Stimulated activated CD8-positive, alpha-beta memory T cell treated with anti-CD3 and anti-CD28 coated beads, Interleukin-7, amount 100 ng/mL, for 24 hours (primary cell): ENCODE data around the gene C3orf22.

Experiments used
- DNase-seq: peaks from one replicate; pipeline ENCODE4 v3.0.0-alpha.2; 2020; ENCODE audit warnings: low read depth

The C3orf22 gene

DNA sequence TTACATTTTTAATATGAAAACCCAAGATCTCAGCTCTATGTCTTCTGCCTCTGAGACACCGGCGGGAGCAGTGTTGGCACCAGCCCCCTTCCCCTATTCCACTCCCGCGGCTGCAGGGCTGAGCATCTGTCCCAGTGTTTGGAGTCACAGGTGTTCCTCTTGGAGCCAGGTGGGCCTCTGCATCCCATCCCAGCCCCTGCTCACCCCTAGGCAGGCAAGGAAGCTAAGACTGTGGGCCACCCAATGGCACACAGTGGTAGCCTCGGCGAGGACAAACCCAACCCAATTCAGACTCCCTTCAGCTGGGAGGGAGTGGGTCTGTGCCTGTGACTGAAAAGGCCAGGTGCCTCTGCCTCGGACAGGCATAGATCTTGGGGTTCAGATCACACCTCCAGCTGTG, 31.7 kb downstream of the C3orf22 start:
- no peak for DNase-seq

DNA sequence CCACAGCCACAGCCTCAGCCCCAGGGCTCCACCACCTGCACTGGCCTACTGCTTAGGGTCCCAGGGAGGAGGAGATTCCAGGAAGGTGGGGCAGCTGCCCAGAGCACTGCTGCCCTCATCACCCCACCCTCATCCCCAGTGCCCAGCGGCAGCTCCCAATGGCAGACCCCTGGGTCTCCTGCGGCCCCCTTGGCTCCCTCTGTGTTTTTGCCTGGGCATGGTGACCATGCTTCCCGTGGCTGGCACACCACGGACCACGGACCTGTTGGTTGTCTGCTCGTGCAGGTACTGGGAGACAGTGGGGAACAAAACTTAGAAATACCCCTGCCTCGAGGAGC, 32.1 kb downstream of the C3orf22 start:
- DNase-seq = no peak

DNA sequence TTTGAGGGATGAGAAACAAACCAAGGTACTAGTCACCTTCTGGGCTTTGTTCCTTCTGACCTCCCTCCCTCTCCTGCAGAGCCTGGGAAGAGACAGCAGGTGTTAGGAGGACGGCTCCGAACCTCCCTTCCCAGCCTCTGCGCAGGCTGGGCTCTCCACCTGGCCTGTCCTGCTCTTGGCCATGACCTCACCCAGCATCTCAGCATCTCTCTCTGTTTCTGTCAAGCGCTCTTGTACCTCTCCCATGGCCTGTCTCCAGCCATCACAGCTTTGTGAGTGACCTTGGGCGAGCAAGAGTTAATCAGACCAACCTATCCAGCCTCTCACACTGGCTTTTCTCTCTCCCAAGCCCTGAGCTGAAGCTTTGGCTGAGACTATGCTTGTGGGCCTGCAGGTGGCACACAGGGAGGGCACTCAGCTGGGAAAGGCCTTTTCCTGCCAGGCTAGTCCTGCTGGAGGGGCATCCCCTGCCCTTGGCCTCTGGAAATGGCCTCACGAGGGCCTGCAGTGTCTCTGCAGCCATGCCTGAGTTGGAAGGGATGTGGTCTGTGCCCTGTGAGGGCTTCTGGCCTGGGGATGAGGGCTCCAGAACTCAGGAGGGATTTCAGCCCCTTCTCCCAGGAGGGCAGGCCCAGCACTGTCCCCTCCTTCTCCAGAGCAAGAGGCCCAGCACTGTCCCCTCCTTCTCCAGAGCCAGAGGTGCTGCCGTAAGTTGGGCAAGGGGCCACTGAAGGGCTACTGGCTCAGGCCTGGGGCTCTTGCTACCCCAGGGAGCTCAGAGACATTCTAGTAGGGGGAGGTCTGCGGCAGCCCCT, 32.7 kb downstream of the C3orf22 start:
- no peak for DNase-seq

DNA sequence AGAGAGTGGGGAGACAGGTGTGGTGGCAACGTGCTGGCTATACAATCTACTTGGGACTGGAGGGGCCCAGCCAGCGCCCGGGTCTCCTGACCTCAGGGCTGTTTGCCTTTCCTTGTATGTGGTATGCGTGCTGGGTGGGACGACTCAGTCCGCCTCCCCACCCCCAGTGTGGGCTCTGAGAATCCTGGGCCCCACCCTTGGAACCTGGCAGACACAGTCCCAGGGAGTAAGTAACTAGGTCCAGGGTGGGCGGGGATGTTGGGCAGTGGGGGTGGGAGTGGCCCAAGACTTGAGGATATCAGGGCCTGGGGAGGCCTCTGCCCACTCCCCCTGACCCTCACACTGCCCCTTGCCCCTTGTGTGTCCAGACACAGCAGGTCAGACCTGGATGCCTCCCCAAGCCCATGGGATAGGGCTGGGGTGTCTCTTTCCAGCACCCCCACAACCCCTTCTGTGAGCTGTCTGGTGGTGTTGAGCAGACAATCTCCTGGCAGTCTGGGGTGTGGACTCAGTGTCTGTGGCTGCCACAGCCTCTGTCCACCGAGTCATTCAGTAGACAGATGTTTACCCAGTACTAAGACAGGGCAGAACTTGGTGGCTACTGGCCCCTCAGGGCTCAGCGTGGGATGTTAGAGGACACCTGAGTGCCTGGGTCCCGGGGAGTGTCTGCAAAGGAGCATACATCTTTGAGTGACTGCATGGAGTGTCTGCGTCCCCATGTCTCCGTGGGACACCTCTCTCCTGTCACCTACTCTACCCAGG, 33.5 kb downstream of the C3orf22 start:
- DNase-seq = no peak

DNA sequence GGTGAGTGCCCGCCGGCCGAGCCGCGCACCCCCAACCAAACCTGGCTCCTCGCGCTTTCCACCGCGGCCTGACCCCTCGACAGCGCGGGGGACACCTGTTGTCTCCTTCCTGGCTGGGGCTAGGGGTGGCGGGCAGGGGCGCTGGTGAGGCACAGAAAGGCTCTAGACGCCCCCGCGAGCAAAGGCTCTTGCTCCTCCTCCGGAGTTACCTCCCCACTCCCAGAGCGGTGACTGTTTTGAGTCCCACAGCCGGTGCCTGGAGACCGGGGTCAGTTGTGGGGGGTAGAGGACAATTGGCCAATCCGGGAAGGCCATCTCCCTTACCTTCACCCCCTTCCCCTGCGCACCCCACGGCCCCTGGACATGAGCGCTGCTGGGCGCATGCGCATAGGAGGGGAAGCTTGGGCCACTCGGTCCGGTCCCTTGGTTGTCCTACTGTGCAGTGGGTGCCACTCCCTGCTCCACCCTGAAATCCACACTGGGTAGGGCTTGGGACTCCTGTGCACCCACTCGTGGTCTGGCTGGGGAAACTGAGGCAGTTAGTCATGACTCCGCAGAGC, 34.2 kb downstream of the C3orf22 start:
- DNase-seq = no peak

DNA sequence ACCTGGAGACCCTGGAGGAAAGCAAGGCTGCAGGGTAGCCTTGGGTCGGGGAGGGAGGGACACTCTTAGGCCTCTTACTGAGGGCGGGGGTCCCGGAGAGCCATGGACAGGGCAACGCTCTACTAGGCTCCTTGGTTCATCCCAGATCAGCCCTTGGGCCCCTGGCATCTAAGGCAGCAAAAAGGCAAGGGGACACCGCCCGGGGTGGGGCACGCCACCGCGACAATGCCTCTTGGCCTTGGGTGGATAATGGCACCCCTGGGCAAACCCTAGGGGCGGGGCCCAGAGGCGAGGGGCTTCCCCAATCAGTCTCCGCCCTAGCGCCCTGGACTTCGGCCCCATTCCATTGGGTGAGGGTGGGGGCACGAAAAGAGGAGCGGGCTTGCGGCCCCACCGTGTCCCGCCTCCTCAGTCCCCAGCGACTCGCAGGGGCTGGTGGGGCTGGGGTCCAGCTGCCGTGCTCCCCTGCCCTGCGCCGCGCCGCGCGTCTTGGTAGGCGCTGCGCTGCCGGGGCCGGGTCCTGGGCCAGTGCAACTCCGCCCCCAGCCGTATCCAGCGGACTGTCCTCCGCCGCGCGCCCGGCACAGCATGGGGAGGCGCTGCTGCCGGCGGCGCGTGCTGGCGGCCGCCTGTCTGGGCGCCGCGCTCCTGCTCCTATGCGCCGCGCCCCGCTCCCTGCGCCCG, 34.8 kb downstream of the C3orf22 start, which contains the start of gene CHST13:
Gene CHST13, plus strand, starts transcription at position 411 of the 684 bp plus-strand sequence. Its CDS starts 178 bp downstream, at position 589.
- DNase-seq = no peak

DNA sequence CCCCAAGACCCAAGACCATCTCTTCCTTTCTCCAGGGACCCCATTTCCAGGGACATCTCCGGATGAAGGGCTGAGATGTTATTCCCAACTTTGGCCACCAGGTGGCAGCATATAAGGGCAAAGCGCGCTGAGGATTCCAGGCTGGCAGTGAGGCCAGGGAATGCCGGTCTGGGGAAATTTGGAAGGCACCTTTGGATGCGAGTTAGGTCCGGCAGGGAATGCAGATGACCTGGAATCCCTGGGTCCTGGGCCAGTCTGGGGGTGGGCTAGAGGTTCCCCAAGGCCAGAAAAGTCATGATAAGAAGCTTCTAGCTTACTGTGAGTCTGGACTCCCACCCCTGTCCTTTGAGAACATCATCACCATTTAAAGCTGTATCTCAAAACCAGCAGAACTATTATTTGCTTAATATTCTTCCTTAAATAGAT, 36.4 kb downstream of the C3orf22 start:
- DNase-seq = peak; percentile 17

DNA sequence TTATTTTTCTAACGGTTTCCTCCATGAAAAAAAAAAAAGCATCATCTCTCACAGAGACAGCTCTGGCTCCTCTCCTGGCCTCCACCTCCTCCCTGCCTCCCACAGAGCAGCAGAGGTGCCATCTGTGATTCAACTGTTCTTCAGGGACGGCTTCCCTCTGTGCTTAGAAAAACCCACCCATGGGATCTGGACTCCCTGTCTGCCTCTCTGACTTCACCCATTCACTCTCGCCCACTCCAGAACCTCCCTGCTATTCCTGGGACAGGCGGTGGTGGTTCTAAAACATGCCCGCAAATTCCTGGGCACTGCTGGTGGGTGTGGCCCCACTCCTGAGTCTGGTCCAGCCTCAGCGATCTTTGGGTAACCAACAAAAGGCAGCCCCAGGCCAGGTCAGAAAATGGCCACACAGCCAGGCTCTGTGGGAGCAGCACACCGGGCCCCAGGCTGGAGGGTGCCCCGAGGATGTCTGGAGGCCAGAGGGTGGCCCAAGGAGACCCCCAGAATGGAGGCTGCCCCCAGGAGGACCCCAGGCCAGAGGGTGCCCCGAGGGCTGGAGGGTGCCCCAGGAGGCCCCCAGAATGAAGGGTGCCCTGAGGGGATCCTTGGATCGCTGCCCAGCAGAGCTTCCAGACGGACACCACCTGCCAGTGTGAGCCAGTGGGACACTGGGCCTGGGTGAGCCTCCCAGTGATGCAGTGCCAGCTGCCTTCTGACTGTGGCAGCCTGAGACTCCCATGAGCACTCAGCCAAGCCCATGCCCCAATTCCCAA, 37.4 kb downstream of the C3orf22 start:
- DNase-seq = no peak

DNA sequence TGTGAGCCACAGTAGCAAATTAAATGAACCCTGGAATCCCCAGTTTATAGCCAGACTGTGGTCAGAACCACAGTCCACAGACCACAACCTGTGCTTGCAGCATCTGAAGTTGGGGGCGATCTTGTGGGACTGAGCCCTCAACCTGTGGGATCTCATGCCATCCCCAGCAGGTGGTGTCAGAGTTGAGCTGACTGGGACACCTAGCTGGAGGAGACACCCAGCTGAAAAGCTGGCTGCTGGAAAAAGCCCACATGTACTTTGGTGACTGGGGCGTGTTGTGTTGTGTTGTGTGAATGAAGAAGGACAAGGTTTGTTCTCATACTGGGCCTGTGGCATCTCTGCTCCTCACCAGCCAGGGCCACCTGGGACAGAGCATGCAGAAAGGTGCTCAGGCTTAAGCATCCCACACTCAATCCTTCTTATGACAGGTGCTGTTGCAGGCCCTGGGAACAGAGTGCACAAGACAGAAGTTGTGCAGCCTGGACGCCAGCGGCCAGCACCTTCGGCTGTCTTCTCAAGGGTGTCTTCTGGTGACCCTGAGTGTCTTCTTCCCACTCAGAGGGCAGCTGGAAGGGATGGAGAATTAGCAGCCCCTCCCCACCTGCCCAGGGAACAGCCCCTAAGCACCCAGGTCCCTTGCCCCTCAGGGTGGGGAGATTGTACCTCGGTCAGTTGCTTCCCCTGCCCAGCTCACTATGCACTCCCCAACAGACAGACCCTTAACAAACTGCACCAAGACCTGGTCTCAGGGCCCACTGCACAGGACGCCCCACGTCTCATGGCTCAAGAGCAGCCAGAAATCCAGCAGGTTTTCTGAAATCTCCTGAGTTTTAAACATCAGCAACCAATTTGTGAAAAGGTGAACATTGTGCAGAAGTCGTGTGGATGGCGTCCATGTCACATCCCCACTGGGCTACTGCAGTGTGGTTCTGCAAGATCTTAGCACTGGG, 39.0 kb downstream of the C3orf22 start:
- DNase-seq = no peak

DNA sequence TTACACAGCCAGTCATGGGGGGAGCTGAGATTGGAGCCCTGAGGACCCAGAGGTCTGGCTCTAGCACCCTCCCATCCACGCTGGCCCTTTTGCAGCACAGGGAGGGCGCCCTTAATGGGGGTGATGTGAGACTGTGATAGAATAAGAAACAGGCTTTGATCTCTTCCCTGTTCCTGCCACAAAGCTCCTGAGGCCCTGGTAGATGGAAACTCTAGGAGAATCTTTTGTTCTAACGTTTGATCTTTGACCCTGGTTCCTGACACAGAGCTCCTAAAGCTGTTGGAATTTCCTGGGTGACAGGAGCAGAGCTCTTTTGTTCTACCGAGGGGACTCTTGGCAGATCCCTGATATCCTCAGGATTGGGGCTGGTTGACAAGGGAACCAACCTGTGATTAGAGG, 40.0 kb downstream of the C3orf22 start:
- DNase-seq = no peak

DNA sequence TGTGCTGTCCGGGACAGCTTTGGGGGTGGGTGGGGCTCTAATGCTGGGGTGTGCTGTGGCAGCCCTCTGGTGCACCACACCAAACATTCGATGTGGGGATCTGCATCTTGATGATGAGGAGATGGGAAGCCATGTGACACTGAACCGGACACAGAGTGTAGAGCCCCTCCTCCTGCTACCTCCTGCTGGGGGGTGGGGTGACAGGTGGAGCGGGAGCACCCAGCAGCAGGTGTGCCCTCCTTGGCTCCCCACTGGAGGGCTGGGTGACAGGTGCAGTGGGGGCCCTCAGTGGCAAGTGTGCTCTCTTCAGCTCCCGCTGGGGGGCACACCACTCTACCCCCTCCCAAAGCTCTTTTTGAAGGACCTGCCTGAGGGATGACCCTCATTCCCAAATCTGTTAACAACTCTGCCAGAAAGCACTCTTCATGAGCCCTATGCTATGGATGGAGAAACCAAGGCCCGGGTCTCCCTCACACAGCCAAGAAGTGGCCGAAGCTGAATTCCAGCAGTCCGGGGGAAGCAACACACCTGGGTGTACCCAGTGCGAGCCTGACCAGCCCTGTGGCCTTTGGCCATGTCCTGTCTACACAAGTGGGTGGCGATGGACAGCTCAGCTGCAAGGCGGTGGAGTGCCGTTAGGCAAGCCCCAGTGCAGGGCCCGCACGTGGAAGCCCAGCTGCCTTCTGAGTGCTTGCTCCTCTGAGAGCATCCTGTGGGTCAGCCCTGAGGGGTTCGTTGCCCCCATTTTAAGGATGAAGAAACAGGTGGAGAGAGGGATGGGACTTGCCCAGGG, 40.5 kb downstream of the C3orf22 start:
- no peak for DNase-seq

DNA sequence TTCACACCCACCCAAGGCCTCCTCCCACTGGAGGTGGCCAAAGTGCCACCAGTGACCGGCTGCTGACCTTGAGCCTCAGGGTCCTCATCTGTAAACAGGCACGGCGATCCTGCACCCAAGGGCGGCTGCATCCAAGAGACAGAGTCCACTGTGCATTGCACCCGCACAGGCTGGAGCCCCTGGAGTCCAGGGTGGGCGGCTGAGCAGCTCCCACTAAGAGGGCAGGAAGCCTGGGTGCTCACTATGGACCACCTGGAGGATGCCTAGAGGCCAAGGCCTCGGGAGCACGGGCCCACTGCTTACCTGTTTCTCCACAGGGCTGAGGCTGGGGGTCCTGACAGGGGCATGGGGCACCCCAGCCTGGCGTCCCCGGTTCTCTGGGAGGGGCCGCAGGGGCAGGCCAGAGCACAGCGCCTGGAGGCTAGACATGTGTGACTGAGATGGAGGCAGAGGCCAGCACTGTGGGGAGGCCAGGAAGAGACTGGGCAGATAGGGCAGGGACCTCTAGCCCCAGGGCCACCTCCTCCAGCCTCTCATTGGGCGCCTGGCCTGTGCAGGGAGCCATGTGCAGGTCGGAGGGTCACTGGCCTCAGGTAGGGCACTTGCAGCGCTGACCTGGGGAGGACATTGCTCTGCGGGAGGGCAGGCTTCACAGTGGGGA, 41.3 kb downstream of the C3orf22 start, which contains the start of gene UROC1:
Gene UROC1, minus strand, starts transcription at position 483 of the 661 bp plus-strand sequence. Its CDS starts 54 bp downstream, at position 429.
- no peak for DNase-seq

DNA sequence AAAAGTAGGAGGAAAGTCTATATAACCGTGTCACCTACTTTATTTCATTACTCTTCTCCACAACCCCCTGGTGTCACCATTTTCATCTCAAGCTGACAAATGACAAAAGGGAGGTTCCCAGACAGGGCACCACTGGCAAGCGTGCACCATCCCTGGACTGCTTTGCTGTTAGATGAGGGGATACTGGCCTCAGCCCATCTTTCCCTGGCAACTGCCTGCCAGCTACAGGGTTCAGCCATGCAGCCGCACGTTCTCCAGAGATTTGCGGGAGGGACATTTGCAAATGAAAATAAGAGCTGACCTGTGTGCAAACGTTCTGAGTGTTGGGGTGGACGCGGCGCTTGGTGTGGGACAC, 41.8 kb downstream of the C3orf22 start:
- no peak for DNase-seq

DNA sequence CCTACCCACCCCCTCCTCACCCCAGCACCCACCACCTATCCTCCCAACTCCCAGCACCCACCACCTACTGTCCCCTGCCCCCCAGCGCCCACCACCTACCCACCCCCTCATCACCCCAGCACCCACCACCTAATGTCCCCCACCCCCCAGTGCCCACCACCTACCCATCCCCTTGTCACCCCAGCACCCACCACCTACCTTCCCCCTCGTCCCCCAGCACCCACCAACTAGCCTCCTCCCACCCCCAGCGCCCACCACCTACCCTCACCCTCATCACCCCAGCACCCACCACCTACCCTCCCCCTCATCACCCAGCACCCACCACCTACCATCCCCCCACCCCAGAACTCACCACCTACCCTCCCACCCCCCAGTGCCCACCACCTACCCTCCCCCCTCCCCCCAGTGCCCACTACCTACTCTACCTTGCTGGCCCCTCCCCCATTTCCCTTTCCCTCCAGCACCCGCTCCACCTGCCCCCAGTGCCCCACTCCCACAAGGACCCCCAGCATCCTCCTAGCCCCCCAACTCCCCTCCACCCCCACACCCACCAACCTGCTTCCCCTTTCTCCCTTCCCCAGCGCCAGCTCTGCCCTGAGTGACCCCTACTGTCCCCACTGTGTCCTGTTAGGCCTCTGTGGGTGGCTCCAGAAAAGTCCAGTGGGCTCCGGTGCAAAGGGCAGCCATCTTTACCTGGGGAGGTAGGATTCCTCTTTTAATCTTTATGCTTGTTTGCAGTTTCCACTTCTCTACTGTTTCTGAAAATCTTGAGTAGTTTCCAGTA, 42.4 kb downstream of the C3orf22 start:
- DNase-seq = no peak

DNA sequence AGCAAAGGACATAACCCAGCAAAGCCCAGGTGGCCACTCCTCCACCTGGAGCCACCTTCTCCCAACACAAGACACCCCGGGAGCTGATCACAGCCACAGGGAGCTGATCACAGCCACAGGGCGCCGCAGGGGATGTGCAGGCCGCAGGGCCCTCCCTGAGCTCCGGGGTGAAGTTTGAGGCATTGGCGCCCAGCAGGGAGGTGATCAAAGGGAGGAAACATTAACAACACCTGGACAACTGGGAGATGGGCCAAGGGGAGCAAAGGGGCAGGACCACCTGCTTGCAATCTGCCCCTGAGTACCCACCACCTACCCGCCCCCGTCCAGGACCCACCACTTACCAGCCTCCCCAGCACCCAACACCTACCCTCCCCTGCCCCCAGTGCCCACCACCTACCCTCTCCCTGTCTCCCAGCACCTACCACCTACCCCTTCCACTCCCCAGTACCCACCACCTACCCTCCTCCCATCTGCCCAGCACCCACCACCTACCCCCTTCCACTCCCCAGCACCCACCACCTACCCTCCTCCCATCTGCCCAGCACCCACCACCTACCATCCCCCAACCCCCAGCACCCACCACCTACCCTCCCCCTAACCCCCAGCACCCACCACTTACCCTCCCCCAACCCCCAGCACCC, 43.5 kb downstream of the C3orf22 start:
- no peak for DNase-seq

DNA sequence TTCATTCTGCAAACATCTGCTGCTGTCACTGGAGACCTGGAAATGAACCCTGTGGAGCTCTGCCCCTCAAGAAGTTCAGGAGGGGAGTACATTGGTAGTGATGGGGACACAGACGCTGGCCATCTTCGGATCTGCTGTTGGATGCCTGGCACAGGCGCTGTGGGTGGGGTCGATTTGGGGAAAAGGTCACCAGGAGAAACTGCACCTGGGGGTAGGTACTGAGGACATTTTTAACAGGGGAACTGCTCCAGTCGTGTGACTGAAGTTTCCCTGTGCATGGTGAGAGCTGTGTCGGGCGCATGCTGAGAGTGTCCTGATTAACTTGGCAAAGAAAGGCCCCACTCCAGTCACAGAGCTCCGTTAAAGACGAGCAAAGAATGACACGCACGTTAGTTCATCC, 44.6 kb downstream of the C3orf22 start:
- DNase-seq = no peak

DNA sequence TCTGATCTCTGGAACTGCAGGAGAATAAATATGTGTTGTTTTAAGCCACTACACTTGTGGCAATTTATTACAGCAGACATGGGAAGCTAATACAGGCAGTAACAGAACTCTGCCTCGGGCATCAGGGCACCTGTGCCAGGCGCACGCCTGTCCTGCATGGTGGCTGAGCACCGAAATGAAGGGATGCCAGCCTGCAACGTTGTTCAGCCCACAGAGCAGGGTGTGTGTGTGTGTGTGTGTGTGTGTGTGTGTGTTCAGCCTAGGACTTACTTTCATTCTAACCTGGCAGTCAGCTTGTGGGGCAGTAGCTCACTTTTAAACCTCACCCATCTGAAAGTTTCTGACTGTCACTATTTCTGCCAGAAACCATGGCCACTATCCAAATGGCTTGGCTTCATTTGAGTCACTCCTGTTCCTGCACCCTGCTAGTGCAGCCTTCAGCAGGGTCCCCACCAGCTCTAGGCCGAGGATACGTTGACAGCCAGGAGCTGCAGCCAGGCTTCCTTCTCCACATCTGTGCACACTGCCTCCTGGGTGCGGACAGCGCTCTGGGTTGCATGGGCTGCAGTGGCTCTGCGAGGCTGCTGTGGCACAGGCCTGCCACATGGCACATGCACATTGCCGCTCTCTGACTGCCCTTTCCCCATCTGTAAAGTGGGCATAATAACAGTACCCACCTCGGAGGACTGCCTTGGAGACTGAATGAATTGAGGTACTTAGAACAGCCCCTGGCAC, 45.6 kb downstream of the C3orf22 start:
- no peak for DNase-seq
